NCI-H460 (cell line): ENCODE measurements around the gene SPDYE16. TPM values are rescaled to one million over a fixed set of nuclear protein-coding genes. Genes with fewer than 3 reads are reported as not detected.
"Not testable (repeated sequence)": the region's sequence is repeated elsewhere in the genome, so short reads cannot be mapped to it uniquely, and the experiment has no call there.

ENCODE experiments used
- DNase-seq: peaks from one replicate; pipeline ENCODE4 v3.0.0-alpha.2; 2016; ENCODE audit warnings: low read depth; ENCODE audit errors: extremely low read depth
- total RNA-seq: library from RNA; depleted of rRNA; stranded (reverse); fragments of >200 nt; shearing (Covaris generic); gene quantifications from 2 replicates; pipeline ENCODE4 v1.2.3, GENCODE V29; 2014

The SPDYE16 gene
- total RNA-seq, 1 experiment from 2014 or later: not detected

- not testable (repeated sequence) for DNase-seq
Measured at GRCh38 chr7:76551992-76552391, 8.9 kb upstream of the SPDYE16 start.

GRCh38 chr7:76549855-76550248, 6.8 kb upstream of the SPDYE16 start:
- DNase-seq: not testable (repeated sequence)

GRCh38 chr7:76549025-76549854, 6.1 kb upstream of the SPDYE16 start:
- peak; percentile 68 for DNase-seq

GRCh38 chr7:76531643-76532042, 11.5 kb downstream of the SPDYE16 start:
- not testable (repeated sequence) for DNase-seq

GRCh38 chr7:76526183-76526582, 16.9 kb downstream of the SPDYE16 start:
- DNase-seq: not testable (repeated sequence)

GRCh38 chr7:76516932-76517331, 26.2 kb downstream of the SPDYE16 start:
- DNase-seq: not testable (repeated sequence)

- DNase-seq: no peak
Measured at GRCh38 chr7:76515999-76516443, 27.1 kb downstream of the SPDYE16 start.

GRCh38 chr7:76514926-76515771, 27.9 kb downstream of the SPDYE16 start:
- DNase-seq: no peak

- DNase-seq: no peak
Measured at GRCh38 chr7:76513817-76514799, 29.0 kb downstream of the SPDYE16 start.

GRCh38 chr7:76512941-76513816, 29.9 kb downstream of the SPDYE16 start:
- peak; percentile 32 for DNase-seq

GRCh38 chr7:76511911-76512885, 30.9 kb downstream of the SPDYE16 start:
- not testable (repeated sequence) for DNase-seq

GRCh38 chr7:76511200-76511910, 31.7 kb downstream of the SPDYE16 start:
- DNase-seq: not testable (repeated sequence)

- DNase-seq: no peak
Measured at GRCh38 chr7:76509931-76510877, 32.9 kb downstream of the SPDYE16 start, which contains the start of gene UPK3B. TSS of gene UPK3B (plus strand) at chr7:76510552. CDS start at chr7:76510653, 101 bp downstream.

GRCh38 chr7:76507723-76508406, 35.2 kb downstream of the SPDYE16 start:
- no peak for DNase-seq

GRCh38 chr7:76506643-76507042, 36.5 kb downstream of the SPDYE16 start:
- DNase-seq: not testable (repeated sequence)

- DNase-seq: no peak
Measured at GRCh38 chr7:76506081-76506440, 37.0 kb downstream of the SPDYE16 start.
